ENCODE data around the gene FSTL3. TPM values are rescaled to one million over a fixed set of nuclear protein-coding genes. Genes with fewer than 3 reads are reported as not detected.
A peak's percentile ranks its signal among the peaks of the same experiment; 100 is the strongest.

The FSTL3 gene
- total and polyA plus RNA-seq, 2 of the 13 experiments (the other 11 are each of a cell fraction or from before 2014, with no cell fraction given), result 13.5 to 15.6 TPM

DNA sequence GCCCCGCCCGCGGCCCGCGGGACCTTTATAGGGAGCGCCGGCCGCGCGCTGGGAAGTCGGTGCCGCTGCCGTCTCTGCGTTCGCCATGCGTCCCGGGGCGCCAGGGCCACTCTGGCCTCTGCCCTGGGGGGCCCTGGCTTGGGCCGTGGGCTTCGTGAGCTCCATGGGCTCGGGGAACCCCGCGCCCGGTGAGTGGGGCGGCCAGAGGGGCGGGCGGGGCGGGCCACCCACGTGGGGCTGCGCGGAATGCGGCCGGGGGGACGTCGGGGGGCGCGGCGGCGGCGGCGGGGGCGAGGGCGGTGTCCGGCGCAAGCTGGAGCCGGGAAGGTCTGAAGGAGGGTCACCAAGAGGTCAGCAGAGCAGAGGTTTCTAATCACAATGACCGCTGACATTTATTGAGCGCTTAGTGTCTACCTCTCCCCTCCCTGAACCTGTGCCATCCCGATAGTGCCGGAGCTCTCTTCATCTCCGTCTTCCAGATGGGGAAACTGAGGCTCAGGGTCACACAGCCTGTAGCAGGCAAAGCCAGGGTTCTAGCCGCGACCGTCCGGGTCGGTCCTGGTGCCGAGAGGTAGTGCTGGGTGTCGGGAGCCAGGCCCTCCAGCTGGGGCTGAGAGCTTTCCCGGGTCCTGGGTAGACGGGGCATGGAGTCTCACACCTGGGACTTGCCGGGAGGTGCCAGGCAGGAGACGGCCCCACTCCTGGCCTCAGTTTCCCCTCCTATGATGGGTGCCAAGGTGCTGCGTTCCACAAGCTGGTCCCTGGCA lies at the start of gene FSTL3 (continued):
- TF ChIP-seq ZNF446 (CRISPR knock-in tag; IDR thresholded peaks at IDR 0.05) (no peak), MYNN (CRISPR knock-in tag; IDR thresholded peaks at IDR 0.05; ENCODE audit: low read depth) (no peak), ZBTB42 (CRISPR knock-in tag; IDR thresholded peaks at IDR 0.05) (no peak), HDAC1 (CRISPR knock-in tag; IDR thresholded peaks at IDR 0.05) (0 out of 2 replicates have a peak, but pooled peaks have one; percentile 12), ZNF160 (CRISPR knock-in tag; IDR thresholded peaks at IDR 0.05) (no peak), PLRG1 (conservative IDR thresholded peaks at IDR 0.05) (no peak), ZNF569 (CRISPR knock-in tag; IDR thresholded peaks at IDR 0.05; ENCODE audit: borderline replicate concordance) (no peak), THAP11 (CRISPR knock-in tag; IDR thresholded peaks at IDR 0.05) (no peak), SETDB1 (CRISPR knock-in tag; IDR thresholded peaks at IDR 0.05; ENCODE audit: borderline replicate concordance) (no peak), E2F2 (CRISPR knock-in tag; IDR thresholded peaks at IDR 0.05; ENCODE audit: borderline replicate concordance) (no peak), ZNF670 (CRISPR knock-in tag; IDR thresholded peaks at IDR 0.05; ENCODE audit: borderline replicate concordance) (no peak; the same call in 1 of the 2 replicates), TBX2 (CRISPR knock-in tag; IDR thresholded peaks at IDR 0.05; ENCODE audit: borderline replicate concordance) (0 out of 2 replicates have a peak, but pooled peaks have one; percentile 20), ZBTB8A (CRISPR knock-in tag; IDR thresholded peaks at IDR 0.05; ENCODE audit: borderline replicate concordance, low read depth) (no peak), ZNF552 (CRISPR knock-in tag; IDR thresholded peaks at IDR 0.05; ENCODE audit: borderline replicate concordance) (no peak), HNRNPUL1 (IDR thresholded peaks at IDR 0.05; ENCODE audit: low read depth, low read length) (no peak), ZBTB4 (CRISPR knock-in tag; IDR thresholded peaks at IDR 0.05; ENCODE audit: borderline replicate concordance) (no peak), SP2 (CRISPR knock-in tag; IDR thresholded peaks at IDR 0.05) (no peak)
- TF ChIP-seq, protein P1, sequence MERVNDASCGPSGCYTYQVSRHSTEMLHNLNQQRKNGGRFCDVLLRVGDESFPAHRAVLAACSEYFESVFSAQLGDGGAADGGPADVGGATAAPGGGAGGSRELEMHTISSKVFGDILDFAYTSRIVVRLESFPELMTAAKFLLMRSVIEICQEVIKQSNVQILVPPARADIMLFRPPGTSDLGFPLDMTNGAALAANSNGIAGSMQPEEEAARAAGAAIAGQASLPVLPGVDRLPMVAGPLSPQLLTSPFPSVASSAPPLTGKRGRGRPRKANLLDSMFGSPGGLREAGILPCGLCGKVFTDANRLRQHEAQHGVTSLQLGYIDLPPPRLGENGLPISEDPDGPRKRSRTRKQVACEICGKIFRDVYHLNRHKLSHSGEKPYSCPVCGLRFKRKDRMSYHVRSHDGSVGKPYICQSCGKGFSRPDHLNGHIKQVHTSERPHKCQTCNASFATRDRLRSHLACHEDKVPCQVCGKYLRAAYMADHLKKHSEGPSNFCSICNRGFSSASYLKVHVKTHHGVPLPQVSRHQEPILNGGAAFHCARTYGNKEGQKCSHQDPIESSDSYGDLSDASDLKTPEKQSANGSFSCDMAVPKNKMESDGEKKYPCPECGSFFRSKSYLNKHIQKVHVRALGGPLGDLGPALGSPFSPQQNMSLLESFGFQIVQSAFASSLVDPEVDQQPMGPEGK (CRISPR knock-in tag; IDR thresholded peaks at IDR 0.05), result 0 out of 2 replicates have a peak, but pooled peaks have one; percentile 10
- TF ChIP-seq, protein P2, sequence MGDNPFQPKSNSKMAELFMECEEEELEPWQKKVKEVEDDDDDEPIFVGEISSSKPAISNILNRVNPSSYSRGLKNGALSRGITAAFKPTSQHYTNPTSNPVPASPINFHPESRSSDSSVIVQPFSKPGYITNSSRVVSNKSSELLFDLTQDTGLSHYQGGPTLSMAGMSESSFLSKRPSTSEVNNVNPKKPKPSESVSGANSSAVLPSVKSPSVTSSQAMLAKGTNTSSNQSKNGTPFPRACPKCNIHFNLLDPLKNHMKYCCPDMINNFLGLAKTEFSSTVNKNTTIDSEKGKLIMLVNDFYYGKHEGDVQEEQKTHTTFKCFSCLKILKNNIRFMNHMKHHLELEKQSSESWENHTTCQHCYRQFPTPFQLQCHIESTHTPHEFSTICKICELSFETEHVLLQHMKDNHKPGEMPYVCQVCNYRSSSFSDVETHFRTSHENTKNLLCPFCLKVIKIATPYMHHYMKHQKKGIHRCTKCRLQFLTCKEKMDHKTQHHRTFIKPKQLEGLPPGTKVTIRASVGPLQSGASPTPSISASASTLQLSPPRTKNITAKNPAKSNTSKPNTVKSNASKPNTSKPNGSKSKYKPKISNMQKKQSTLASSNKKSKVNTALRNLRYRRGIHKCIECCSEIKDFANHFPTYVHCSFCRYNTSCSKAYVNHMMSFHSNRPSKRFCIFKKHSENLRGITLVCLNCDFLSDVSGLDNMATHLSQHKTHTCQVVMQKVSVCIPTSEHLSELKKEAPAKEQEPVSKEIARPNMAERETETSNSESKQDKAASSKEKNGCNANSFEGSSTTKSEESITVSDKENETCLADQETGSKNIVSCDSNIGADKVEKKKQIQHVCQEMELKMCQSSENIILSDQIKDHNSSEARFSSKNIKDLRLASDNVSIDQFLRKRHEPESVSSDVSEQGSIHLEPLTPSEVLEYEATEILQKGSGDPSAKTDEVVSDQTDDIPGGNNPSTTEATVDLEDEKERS (CRISPR knock-in tag; IDR thresholded peaks at IDR 0.05), result no peak

All from HepG2 (cell line).